Kidney tubule cell (primary cell): ENCODE data around the gene ZNF229.
A peak's percentile ranks its signal among the peaks of the same experiment; 100 is the strongest.
"Not testable (repeated sequence)": the region's sequence is repeated elsewhere in the genome, so short reads cannot be mapped to it uniquely, and the experiment has no call there.

Experiments
- DNase-seq: peaks from one replicate; pipeline ENCODE4 v3.0.0-alpha.2; 2018; ENCODE audit warnings: low spot score

Gene ZNF229

DNA sequence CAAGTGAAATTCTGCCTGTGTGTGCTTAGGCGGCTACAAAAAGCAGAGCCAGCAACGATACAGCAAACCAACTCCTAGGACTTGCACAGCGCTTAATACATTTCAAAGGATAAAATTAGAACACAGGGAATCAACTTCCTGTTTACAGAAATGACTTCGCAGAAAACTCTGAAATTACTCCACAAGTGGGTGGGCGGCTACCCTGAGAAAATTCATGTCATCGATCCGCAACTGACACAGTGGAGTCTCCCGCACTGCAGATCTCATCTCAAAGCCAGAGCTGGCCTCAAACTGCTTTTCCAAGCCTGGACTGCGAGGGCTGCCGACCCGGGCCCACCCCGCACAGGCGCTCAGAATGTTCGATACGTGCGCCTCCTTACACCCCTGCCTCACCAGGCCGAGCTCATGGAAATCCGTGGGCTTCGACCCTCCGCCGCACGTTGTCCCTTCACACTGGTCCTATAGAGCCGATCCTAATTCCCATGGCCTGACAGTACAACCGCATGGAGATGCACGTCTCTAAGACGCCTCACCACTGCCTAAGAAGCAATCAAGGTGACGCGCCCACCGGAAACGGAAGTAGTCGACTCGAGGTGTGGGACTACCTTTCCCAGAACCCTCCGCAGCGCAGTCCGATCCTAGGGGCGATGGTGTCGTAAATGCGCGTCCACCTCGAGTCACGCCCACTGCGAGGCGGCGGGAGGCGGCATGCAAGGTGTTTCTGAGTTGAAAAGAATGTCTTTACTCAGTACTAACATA is at the start of gene ZNF229:
TSS of gene ZNF229 (minus strand) at position 557 of the 759 bp plus-strand sequence. CDS start 5,625 bp downstream, outside the sequence.
- peak; percentile 89 for DNase-seq

DNA sequence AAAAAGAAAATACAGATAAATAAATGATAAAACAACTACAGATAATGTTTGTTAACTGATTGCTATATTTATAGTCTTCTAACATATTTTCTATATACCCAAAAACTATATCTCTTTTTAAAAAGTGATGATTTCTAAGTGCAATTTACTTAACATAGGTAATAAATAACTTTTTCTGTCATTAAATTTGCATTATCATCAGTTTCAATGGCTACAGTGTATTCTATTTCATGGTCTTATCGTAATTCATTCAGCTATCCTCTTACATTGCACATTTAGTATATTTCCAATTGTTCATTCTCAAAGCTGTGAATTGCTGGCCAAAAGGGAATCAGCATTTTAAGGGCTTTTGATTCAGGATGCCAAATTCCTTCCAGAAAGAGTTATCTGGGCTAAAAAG is 48.4 kb upstream of the ZNF229 start:
- DNase-seq: no peak

DNA sequence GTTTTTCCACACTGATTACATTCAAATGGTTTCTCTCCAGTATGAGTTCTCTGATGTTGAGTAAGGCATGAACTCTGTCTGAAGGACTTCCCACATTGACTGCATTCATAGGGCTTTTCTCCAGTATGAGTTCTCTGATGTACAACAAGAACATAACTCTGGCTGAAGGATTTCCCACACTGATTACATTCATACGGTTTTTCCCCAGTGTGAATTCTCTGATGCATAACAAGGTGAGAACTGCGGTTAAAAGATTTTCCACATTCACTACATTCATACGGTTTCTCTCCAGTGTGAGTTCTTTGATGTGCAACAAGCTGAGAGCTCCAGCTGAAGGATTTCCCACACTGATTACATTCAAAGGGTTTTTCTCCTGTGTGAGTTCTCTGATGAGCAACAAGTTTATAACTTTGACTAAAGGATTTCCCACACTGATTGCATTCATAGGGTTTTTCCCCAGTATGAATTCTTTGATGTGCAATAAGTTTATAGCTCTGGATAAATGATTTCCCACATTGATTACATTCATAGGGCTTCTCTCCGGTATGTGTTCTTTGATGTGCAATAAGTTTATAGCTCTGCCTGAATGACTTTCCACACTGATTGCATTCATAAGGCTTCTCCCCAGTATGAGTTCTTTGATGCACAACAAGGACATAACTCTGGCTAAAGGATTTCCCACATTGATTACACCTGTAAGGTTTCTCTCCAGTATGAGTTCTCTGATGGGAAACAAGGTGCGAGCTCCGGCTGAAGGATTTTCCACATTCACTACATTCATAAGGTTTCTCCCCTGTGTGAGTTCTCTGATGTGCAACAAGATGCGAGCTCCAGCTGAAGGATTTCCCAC is 28.5 kb upstream of the ZNF229 start:
- DNase-seq: peak; percentile 26

GRCh38 chr19:44468730-44469129 is 20.5 kb upstream of the ZNF229 start:
- DNase-seq: not testable (repeated sequence)

GRCh38 chr19:44462600-44463286 is 14.5 kb upstream of the ZNF229 start:
- DNase-seq: not testable (repeated sequence)

GRCh38 chr19:44456016-44456415 is 7.7 kb upstream of the ZNF229 start:
- not testable (repeated sequence) for DNase-seq

GRCh38 chr19:44455100-44455499 is 6.8 kb upstream of the ZNF229 start:
- no peak for DNase-seq

DNA sequence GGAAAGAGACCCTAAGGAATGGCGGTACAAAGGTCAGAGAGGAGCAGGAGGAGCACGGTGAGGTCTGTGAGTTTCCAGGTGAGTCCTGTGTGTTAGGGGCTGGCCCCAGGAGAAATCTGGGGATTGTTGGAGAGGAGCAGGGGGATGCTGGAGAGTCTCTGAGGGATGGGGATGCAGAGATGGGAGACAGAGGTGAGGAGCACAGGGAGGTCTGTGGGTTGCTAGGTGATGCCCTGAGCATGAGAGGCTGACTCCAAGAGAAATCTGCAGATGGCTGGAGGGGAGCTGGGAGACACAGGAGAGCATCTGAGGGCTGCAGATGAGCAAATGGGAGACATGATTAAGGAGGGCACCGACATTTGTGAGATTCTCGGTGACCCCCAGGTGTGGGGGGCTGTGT is 4.1 kb upstream of the ZNF229 start:
- no peak for DNase-seq

DNA sequence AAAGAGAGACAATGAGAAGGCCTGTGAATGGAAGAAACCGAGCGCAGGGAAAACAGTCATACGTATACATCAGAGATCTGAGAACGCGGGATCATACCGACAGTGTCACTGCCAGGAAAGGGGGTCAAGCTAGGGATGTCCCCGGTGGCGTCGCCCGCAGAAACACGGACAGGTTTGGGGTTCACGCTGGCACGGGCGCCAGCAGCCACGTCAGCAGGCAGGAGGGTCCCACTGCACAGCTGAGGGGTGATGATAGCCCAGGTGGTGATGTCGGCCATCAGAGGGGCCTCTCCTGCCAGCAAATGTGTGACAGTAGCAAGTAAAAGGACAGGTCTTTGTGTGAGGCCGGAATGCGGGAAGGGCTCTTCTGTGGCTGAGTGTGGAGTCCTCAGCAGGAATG is 3.4 kb upstream of the ZNF229 start:
- no peak for DNase-seq

DNA sequence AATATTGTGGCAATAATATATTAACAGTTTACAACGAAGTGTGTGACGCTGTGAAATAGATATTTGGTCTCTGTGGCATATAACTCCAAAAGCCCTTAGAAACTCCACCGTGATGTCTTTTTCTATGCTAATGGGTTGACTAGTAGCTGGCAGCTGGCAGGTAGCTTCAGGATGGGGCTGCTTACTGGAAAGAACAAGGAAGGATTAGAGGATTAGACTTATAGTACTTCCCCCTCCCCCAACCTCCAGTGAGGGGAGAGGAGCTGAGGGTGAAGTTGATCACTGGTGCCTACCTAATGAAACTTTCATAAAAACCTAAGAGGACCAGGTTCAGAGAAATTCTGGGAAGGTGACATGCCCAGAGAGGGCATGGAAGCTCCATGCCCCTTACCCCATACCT is 9.8 kb downstream of the ZNF229 start:
- DNase-seq: no peak

DNA sequence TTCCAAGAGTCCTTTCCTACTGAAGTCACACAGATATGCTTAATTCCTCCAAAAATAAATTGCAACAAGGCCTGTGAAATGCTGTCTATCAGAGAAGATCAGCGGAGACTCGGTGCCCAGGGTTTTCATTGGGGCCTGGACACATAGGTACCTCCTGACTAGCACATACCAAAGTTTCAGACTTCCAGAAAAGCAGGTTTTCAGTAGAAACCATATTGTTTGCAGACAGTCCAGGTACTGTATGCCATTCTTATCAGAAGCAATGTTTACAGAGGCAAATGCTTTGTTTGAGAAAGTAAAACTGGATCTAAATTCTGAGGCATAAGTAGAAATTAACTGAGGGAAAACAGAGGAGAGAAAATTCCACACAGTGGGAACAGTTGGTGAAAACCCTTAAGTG is 12.8 kb downstream of the ZNF229 start:
- DNase-seq: no peak

GRCh38 chr19:44430956-44431355 is 17.3 kb downstream of the ZNF229 start:
- peak; percentile 65 for DNase-seq

- not testable (repeated sequence) for DNase-seq
These were observed 32.7 kb downstream of the ZNF229 start for GRCh38 chr19:44415553-44415952.

- DNase-seq: peak; percentile 97
These were observed 46.8 kb downstream of the ZNF229 start, which contains the start of gene ZNF285 for GRCh38 chr19:44401139-44402115. TSS of gene ZNF285 (minus strand) at chr19:44401608. CDS start at chr19:44397213, 4,395 bp downstream.

DNA sequence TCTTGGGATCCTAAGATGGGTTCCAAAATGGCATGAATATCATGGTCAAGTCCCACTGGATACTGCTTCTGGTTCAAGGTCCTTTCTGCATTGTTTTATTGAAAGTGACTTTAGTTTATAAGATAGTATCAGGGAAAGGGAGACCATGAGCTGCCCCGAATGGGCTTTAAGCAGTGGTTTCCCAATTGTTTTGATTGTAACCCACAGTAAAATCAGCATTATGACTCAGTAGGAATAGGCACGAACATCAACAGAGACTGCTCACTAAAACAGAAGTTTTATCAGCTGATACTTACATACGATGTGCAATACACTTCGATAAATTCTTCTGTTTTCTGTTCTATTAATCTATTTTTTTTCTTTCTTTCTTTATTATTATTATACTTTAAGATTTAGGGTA is 59.0 kb downstream of the ZNF229 start:
- DNase-seq: not testable (repeated sequence)
